SW 1271 (cell line): ENCODE data around the gene FZD7.
A peak's percentile ranks its signal among the peaks of the same experiment; 100 is the strongest.

Experiments
- DNase-seq, 2 experiments: peaks; one replicate each; lab custom pipeline; 2025; lab: John Stamatoyannopoulos, UW

FZD7 gene

GRCh38 chr2:202033317-202034248 is at the start of gene FZD7:
TSS of gene FZD7 (plus strand) at chr2:202033855. CDS start at chr2:202034648, 793 bp downstream.
- DNase-seq: peak; percentile 65 to 80

GRCh38 chr2:201984333-201984732 is 49.3 kb upstream of the FZD7 start:
- no peak for DNase-seq

GRCh38 chr2:201984800-201985525 is 48.7 kb upstream of the FZD7 start:
- DNase-seq: no peak

GRCh38 chr2:201985728-201986462 is 47.8 kb upstream of the FZD7 start:
- no peak for DNase-seq

GRCh38 chr2:201986463-201986735 is 47.3 kb upstream of the FZD7 start:
- no peak for DNase-seq

GRCh38 chr2:201987426-201987825 is 46.2 kb upstream of the FZD7 start:
- DNase-seq: no peak

- no peak for DNase-seq
These were observed 43.6 kb upstream of the FZD7 start for GRCh38 chr2:201990069-201990468.

GRCh38 chr2:201992960-201993359 is 40.7 kb upstream of the FZD7 start:
- no peak for DNase-seq

GRCh38 chr2:201994973-201995638 is 38.5 kb upstream of the FZD7 start:
- DNase-seq: no peak

GRCh38 chr2:201996006-201996405 is 37.6 kb upstream of the FZD7 start:
- DNase-seq: no peak

GRCh38 chr2:201996679-201997314 is 36.9 kb upstream of the FZD7 start:
- DNase-seq: no peak

- DNase-seq: no peak
These were observed 34.4 kb upstream of the FZD7 start for GRCh38 chr2:201999279-201999678.

GRCh38 chr2:202001826-202002225 is 31.8 kb upstream of the FZD7 start:
- DNase-seq: no peak

GRCh38 chr2:202002381-202002780 is 31.3 kb upstream of the FZD7 start:
- no peak for DNase-seq

GRCh38 chr2:202005272-202005887 is 28.3 kb upstream of the FZD7 start:
- DNase-seq: no peak

- DNase-seq: no peak
These were observed 27.4 kb upstream of the FZD7 start for GRCh38 chr2:202006301-202006700.

- no peak for DNase-seq
These were observed 26.4 kb upstream of the FZD7 start for GRCh38 chr2:202007015-202007982.

GRCh38 chr2:202007983-202008354 is 25.7 kb upstream of the FZD7 start:
- no peak for DNase-seq

- DNase-seq: no peak
These were observed 24.6 kb upstream of the FZD7 start for GRCh38 chr2:202009019-202009481.

- no peak for DNase-seq
These were observed 24.1 kb upstream of the FZD7 start for GRCh38 chr2:202009581-202009980.
